ENCODE data around the gene LPAR2.

DNA sequence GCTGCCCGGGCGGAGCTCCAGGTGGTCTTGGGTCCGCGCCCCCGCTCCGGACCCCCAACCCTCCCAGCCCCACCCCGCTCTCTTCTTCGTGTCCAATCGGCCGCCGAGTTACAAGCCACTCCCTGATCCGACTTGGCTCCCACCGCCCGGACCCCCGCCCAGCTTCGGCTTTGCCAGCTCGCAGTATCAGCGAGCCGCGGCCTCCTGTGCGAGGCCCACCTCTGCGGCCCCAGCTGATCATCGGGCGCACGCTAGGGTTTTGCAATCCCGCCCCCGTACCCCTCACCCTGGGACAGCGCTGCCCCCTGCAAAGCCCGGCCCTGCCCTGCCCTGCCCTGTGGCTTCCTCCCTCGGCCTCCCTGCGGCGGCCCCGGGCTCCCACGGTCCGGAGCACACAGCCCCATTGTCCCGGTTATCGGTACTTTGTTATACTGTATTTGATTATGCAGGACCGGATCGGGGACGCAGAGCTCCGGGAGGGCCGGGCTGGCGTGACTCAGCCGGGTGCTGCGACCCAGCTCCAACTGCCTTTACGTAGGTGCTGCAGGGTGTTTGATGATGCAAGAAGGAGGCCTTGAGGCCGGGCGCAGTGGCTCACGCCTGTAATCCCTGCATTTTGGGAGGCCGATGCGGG, 598 bp upstream of the LPAR2 start:
- TF ChIP-seq CTCF (IDR thresholded peaks at IDR 0.05; ENCODE audit: extremely low read depth in 1 of 2, insufficient read depth in 1 of 2, low read depth in 1 of 2, low read length in 2 of 2): no peak
- TF ChIP-seq EZH2 (IDR thresholded peaks at IDR 0.05; ENCODE audit: borderline replicate concordance, low read depth, low read length, severe bottlenecking): no peak
- no peak for TF ChIP-seq POLR2A (IDR thresholded peaks at IDR 0.05; ENCODE audit: low read depth, low read length)
- TF ChIP-seq MYC (IDR thresholded peaks at IDR 0.05; ENCODE audit: low read depth, low read length): no peak
- TF ChIP-seq, protein P1, sequence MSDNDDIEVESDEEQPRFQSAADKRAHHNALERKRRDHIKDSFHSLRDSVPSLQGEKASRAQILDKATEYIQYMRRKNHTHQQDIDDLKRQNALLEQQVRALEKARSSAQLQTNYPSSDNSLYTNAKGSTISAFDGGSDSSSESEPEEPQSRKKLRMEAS (IDR thresholded peaks at IDR 0.05; ENCODE audit: insufficient read depth, insufficient read length): no peak
- no peak for TF ChIP-seq POLR2AphosphoS5 (IDR thresholded peaks at IDR 0.05; ENCODE audit: insufficient read depth, low read depth, low read length)
- no peak for TF ChIP-seq JUN (IDR thresholded peaks at IDR 0.05; ENCODE audit: borderline replicate concordance, insufficient read depth, insufficient read length, low read depth)
- TF ChIP-seq FOS (IDR thresholded peaks at IDR 0.05; ENCODE audit: borderline replicate concordance, insufficient read depth, low read length): no peak
- no peak for TF ChIP-seq GATA2 (IDR thresholded peaks at IDR 0.05; ENCODE audit: insufficient read depth, insufficient read length, low read depth, low read length)

Measured in endothelial cell of umbilical vein (primary cell).